HG03097 (cell line): ENCODE results near the gene SLC7A4.
"Not testable (repeated sequence)": the region's sequence is repeated elsewhere in the genome, so short reads cannot be mapped to it uniquely, and the experiment has no call there.

Experiments
- ATAC-seq: cut with Tn5 transposase; IDR thresholded peaks from one replicate; pipeline ENCODE4 v1.9.1; 2021; ENCODE audit not compliant: unreplicated experiment, low FRiP score

SLC7A4 gene

DNA sequence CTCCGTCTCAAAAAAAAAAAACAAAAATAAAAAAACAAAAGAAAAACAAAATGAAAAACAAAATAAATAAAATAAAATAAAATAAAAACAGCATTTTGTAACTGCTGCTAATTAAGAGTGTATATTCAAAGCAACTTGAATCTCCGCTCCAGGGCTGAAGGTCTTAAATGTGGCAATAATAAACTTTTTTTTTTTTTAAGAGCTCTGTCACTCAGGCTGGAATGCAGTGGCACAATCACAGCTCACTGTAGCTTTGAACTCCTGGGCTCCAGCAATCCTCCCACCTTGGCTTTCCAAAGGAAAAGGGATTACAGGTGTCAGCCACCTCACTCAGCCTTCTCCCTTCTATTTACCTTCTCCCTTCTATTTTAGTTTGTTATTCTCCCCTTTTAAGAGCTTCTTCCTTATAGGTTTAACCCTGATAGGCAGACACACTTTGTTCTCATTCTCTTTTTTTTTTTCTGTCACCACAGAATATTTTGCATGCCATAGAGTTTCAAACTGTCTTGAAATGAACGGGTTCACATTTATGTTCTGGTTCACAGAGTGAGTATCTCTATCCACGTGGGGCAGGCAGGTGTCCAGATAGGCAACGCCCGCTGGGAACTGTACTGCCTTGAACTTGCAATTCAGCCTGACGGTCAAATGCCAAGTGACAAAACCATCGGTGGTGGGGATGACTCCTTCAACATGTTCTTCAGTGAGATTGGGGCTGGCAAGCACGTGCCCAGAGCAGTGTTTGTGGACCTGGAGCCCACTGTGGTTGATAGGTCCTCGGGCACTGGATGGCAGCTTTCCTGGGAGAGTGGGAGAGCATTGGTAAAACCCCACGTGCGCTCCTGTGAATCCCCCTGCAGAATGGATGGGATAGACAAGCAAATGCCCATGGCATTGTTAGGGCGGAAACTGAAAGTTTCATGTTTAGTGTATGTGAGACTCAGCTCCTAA is 32.8 kb upstream of the SLC7A4 start:
- ATAC-seq, result no peak

GRCh38 chr22:21064425-21064824 is 32.1 kb upstream of the SLC7A4 start:
- not testable (repeated sequence) for ATAC-seq

- not testable (repeated sequence) for ATAC-seq
These were observed 29.4 kb upstream of the SLC7A4 start for GRCh38 chr22:21061660-21062321.

- not testable (repeated sequence) for ATAC-seq
These were observed 28.0 kb upstream of the SLC7A4 start for GRCh38 chr22:21060363-21060762.

GRCh38 chr22:21055880-21056319 is 23.5 kb upstream of the SLC7A4 start:
- no peak for ATAC-seq

DNA sequence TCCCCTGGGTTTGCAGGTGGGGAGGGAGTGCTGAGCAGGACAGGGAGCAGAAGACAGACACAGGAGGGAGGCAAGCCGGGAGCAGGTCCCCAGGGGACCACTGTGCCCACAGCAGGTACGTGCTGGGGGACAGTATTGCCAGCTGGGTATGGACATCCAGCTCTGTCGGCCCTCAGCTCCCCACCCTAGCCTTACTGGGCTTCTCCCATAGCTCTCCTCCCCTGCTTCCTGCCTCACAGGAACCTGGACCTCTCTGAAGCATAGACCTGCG is 23.1 kb upstream of the SLC7A4 start:
- no peak for ATAC-seq

DNA sequence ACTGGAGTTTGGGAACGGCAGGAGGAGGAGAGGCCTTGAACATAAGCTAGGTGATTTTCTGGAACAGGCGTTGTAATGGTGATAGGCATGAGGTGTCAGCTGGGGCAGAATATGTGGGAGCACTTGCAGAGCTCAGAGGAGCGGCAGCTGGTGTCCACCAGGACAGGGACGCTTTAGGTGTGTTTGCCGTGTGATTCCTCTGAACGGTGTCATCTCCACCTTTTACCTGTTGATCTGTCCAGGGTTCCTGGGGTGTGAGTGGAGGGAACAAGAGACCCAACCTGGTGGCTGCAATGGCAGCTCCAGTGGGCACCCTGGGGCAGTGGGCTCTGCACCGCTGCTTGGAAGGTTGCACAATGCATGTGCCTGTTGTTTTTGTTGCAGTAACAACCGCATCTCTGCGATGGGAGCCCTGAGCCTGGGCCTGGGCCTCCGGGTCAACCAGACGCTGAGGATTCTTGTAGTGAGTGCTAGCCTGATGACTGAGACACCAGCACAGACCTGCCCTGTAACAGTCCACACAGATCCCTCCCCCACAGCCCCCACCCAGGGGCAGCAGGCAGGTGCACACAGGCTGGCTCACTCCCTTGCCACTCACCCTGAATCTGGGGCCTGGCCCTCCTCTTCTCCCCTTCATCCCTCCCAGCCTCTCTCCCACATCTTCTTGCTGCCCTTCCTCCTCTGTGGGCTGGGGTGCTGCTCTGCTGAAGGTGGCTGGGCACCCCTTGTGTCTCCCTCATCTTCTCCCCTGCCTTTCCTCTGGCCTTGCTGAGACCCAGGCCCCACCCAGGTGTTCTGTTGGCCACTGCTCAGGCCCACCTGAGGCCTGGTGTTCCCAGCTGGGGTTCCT is 22.6 kb upstream of the SLC7A4 start:
- ATAC-seq, result no peak

- no peak for ATAC-seq
These were observed 21.8 kb upstream of the SLC7A4 start for GRCh38 chr22:21054046-21054713.

DNA sequence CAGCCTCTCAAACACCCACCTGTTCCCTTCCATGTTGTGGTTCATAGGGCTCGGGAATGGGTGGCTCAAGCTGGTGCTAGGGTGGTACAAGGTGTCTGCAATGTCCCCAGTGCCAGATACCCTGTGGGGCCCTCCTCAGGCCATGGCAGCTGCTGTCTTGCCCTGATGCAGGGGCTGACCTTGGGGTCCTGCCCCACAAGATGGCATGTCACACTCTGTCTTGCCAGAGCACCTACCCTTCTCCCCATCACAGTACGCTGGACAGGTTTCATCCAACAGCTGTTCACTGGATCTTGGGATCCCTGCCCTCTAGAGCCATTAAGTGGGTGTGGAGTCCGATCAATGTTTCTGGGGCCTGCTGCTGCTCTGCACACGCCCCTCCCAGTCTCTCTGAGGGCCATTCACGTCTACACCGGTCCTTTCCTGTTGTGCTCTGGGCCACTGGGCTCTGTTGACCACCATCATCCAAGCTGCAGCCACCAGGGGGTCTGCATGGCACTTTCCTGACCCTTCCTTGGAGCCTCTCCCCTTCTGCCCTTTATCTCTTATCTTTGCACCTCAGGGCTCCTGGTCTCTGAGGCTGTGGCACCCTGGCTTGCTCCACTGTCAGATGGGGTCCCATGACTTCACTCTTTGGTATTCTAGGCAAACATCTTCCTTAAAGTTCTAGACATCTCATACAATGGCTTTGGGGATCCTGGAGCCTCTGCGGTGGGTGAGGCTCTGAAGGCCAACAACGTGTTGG is 20.5 kb upstream of the SLC7A4 start:
- no peak for ATAC-seq

DNA sequence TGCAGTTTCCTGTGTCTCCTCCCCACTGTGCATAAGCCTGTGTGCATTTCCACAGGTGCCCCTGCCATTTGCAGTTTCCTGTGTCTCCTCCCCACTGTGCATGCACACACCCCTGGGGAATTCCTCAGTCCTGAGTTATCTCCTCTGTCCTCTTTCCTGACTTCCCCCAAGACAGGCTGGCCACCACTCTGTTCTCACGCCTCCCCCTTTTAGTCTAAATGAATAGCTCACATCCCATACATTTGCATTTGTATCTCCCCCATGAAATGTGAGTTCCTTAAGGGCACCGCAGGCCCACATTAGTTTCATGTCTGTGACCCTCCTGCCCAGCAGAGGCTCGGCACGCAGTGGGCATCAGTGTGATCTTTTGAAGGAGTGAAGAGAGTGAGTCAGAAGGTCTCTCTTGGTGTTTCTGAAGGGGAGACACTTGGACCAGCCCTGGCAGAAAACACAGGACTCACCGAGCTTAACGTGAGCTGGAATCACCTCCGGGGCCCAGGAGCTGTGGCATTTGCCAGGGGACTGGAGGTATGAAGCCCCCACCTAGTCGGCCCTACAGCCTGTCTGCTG is 19.6 kb upstream of the SLC7A4 start:
- ATAC-seq, result no peak

DNA sequence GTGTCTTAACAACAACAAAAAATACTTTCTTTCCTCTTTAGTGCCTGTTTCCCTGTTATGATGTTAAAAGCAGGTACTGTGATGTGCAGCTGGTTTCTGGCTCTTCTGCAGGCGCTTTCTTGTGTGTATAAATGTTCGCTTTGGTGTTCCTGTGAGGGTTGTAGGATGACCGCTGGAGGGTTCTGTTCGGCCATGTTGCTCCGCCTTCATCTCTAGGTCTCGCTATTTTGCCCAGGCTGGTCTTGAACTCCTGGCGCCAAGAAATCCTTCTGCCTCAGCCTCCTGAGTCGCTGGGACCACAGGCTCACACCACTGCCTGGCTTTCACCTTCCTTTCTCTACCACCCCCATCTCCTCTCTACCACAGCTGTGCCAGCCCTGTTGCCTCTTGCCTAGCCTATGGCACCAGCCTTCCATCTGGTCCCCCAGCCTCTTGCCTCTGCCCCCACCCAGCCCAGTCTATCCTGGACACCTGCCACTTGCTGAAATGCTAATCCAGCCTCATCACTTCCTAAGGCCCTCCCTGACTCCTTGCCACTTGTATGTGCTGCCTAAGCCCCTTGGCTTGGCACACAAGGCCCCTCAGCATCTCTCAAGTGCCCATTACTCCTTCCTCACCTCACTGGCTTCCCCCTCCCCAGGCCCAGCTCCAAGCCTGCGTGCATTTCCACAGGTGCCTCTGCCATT is 18.9 kb upstream of the SLC7A4 start:
- ATAC-seq, result no peak

- ATAC-seq, result not testable (repeated sequence)
These were observed 16.6 kb upstream of the SLC7A4 start for GRCh38 chr22:21048965-21049364.

DNA sequence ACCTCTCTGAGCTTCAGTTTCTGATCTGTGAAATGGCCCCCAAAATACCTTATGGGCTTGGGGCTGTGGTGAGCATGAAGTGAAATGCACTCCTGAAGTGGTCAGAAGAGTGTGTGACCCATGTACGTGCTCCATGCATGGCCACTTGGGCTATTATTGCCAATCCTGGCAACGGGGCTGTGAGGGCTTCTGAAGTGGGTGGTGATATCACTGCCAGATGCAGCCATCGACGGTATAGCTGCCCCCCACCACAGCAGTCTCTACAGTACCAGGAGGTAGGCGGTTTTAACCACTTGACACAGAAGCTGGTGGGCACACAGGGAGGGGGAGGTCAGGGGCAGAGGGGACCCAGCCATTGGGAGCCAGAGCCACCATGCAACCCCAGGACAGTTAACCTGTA is 16.1 kb upstream of the SLC7A4 start:
- not testable (repeated sequence) for ATAC-seq

GRCh38 chr22:21047730-21048129 is 15.4 kb upstream of the SLC7A4 start:
- no peak for ATAC-seq

DNA sequence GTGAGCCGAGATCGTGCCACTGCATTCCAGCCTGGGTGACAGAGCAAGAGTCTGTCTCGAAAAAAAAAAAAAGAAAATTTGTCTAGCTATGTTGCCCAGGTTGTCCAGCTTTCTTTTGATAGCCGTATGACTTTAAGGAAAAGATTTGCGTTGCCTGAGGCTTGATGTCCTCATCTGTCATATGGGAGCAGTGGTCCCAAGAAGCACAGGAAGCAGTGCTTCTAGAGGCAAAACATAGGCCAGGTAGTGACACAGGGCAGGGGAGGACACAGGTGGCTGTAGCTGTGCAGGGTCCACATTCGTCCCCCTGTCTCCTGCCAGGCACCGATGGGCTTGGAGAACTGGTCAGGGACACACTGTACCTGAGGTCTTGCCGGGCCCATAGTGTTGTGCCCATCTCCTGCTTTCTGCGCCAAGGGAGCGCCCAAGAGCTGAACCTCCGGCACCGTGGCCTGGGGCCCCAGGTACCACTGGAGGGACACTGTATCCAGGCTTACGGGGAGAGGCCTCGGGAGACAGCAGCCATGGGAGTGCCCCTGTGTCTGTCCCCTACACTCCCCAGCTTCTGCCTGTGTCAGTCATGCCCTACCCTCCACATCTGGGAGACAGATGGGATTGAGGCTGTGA is 14.8 kb upstream of the SLC7A4 start:
- ATAC-seq, result no peak

DNA sequence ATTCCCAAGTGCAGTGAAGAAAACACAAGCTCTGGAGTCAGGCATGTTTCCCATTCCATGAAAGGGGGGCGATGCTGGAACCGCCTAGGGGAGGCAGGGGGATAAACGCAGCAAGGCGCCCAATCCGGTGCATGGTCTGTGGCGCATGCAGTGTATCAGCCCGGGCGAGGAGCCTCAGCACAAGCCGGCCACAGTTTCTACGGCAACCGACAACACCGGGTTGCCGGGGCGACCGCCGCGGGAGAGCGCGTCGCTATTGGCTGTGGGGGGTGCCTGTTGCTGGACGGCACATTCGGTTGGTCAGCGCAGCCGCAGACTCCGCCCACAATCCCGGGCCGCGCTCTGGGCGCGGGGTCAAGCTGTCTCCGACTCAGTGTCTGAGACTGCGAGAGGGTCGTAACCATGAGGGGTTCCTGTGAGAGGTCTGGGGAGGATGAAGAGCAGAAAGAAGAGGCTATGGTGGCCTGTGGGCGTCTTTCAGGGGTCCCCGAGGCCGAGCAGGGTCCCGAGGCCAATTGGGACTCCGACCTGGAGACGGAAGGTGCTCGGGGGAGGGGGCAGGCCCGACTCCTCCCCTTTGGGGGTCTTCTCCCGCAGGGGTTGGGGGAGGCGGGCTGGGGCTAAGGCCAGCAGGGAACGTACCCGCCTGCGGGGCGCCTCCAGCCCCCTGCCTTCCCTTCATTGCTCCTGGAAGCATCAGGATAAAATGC is 13.4 kb upstream of the SLC7A4 start, which contains the start of gene LRRC74B:
Gene LRRC74B (plus strand): TSS at position 362 of the 710 bp plus-strand sequence. CDS start 41 bp downstream, at position 403.
- ATAC-seq, result no peak

DNA sequence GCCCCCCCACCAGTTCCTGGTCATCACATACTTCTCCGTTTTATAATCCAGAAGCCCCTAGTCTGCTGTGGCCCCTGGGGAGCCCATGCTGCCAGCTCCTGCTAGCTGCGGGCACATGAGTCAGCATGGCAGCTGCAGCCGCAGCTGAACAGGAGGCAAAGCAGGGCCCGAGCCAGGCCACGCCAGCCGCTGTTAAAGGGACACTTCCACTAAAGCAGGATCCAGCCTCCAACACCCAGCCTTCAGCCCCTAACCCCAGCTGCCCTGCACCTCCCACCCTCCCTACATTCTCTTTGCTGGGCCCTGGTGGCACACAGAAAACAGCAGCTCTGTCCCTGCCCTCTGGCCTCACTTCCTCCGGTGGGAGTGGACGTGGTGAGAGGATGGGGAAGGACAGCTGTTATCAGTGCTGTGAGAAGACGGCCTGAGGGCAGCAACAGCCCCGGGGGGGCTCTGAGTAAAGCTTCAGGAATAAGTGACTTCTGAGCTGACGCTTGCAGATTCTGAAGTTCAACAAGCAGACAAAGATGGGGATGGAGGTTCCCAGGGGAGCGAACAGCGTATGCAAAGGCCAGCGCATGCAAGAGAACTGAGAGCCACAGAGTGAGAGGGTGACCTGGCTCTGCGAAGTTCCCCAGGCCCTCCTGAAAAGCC is 12.7 kb upstream of the SLC7A4 start:
- ATAC-seq, result no peak
